Measurements from ENCODE around the gene MCHR1. TPM values are rescaled to one million over a fixed set of nuclear protein-coding genes. Genes with fewer than 3 reads are reported as not detected.

Gene MCHR1
- total RNA-seq, 1 experiment from 2014 or later, result not detected

- no peak for ATAC-seq
Measured at GRCh38 chr22:40638261-40638660, 41.0 kb upstream of the MCHR1 start.

More at GRCh38 chr22:40638261-40638660, 41.0 kb upstream of the MCHR1 start:
- no peaks in the 10 kb centered on the region for H3K9me2 ChIP-seq (ENCODE audit: insufficient read depth)
- H3K4me3 ChIP-seq (replicated peaks in 1 of 2; ENCODE audit: low read depth in 1 of 2, low read length in 2 of 2), result no peak overlapping the region
- no peak overlapping the region for H2AFZ ChIP-seq (ENCODE audit: low read depth, low read length, poor library complexity, severe bottlenecking)
- no peak overlapping the region for H3K27ac ChIP-seq (ENCODE audit: low read depth, low read length)
- no peak for DNase-seq (ENCODE audit: low read depth, low spot score)
- 0 out of 2 replicates have a peak overlapping the region, but pooled peaks have one; percentile 98 for H3K4me2 ChIP-seq (ENCODE audit: low read length)
- H3K9ac ChIP-seq (ENCODE audit: low read length), result no peak overlapping the region
- H4K20me1 ChIP-seq (ENCODE audit: insufficient read depth), result peaks cover under 1% of the 10 kb centered on the region; the same call in 1 of the 2 replicates
- ChIA-PET CTCF (no interaction called here), RAD21 (ENCODE audit: low non-redundant PET in 1 of 2, low total read pairs in 2 of 2, uncharacterized antibody in 2 of 2, unreplicated experiment in 2 of 2) (no interaction called here), POLR2A (no interaction called here)
- H3K27me3 ChIP-seq (ENCODE audit: insufficient read depth, low read length), result no peaks in the 10 kb centered on the region
- BruUV-seq (replicated peaks), result no TSS peak
- intact Hi-C loops (cut with micrococcal nuclease), result no loop called here
- H3K9me3 ChIP-seq (ENCODE audit: control insufficient read depth in 1 of 2, insufficient read depth in 1 of 2, low read depth in 1 of 2, low read length in 2 of 2), result no peaks in the 10 kb centered on the region
- H3K4me1 ChIP-seq (ENCODE audit: control insufficient read depth in 1 of 2, insufficient read depth in 2 of 2, low read length in 2 of 2), result peaks cover 11 to 28% of the 10 kb centered on the region in 2 experiments; a peak in 3 of 4 replicates
- TF ChIP-seq CBX3 (IDR thresholded peaks at IDR 0.05; ENCODE audit: low read depth) (no peak), SIN3A (IDR thresholded peaks at IDR 0.05; ENCODE audit: low read depth) (no peak), POLR2A (IDR thresholded peaks at IDR 0.05; ENCODE audit: borderline replicate concordance, extremely low read depth, insufficient read depth, insufficient read length) (no peak), REST (IDR thresholded peaks at IDR 0.05; ENCODE audit: low read depth) (no peak), EGR1 (IDR thresholded peaks at IDR 0.05; ENCODE audit: low read depth) (no peak), POLR2AphosphoS5 (IDR thresholded peaks at IDR 0.05; ENCODE audit: low read depth, low read length) (no peak), CTCF (IDR thresholded peaks at IDR 0.05 in 2 of 3, conservative IDR thresholded peaks at IDR 0.05 in 1 of 3; ENCODE audit: borderline replicate concordance in 1 of 3, insufficient read depth in 1 of 3, low read depth in 2 of 3, low read length in 2 of 3) (no peak), ATF3 (IDR thresholded peaks at IDR 0.05) (no peak), EZH2phosphoT487 (IDR thresholded peaks at IDR 0.05; ENCODE audit: borderline replicate concordance) (no peak), CEBPB (IDR thresholded peaks at IDR 0.05; ENCODE audit: low read depth) (no peak), FOSL1 (IDR thresholded peaks at IDR 0.05; ENCODE audit: low read depth) (no peak), SRF (IDR thresholded peaks at IDR 0.05; ENCODE audit: low read depth) (no peak), MAX (IDR thresholded peaks at IDR 0.05) (no peak), EZH2 (IDR thresholded peaks at IDR 0.05) (no peak), JUND (IDR thresholded peaks at IDR 0.05) (no peak)
- no peaks in the 10 kb centered on the region for H3K36me3 ChIP-seq (ENCODE audit: control insufficient read depth in 1 of 2, insufficient read depth in 2 of 2, low read length in 2 of 2)
- peaks cover 30% of the 10 kb centered on the region for H3K79me2 ChIP-seq (ENCODE audit: insufficient read depth, low read length)
